Measurements from ENCODE around the gene PROCA1. TPM values are rescaled to one million over a fixed set of nuclear protein-coding genes. Genes with fewer than 3 reads are reported as not detected.
A peak's percentile ranks its signal among the peaks of the same experiment; 100 is the strongest.

Gene PROCA1
- total and polyA plus RNA-seq, 9 of the 15 experiments (the other 6 are each of a cell fraction or from before 2014, with no cell fraction given) = 0.78 to 16.2 (median 5.6) TPM

- TF ChIP-seq ZNF395 (CRISPR knock-in tag; IDR thresholded peaks at IDR 0.05) (no peak), MTF1 (CRISPR knock-in tag; IDR thresholded peaks at IDR 0.05; ENCODE audit: borderline replicate concordance) (no peak), ZNF217 (CRISPR knock-in tag; IDR thresholded peaks at IDR 0.05) (no peak), KHSRP (IDR thresholded peaks at IDR 0.05) (0 out of 2 replicates have a peak, but pooled peaks have one; percentile 42), KDM2B (CRISPR knock-in tag; IDR thresholded peaks at IDR 0.05) (no peak), ZC3H11A (IDR thresholded peaks at IDR 0.05; ENCODE audit: low read depth, low read length) (no peak), POLR2B (IDR thresholded peaks at IDR 0.05; ENCODE audit: low read depth, partially characterized antibody) (peak; percentile 53), ZNF551 (CRISPR knock-in tag; IDR thresholded peaks at IDR 0.05) (no peak), KLF16 (IDR thresholded peaks at IDR 0.05) (no peak), ATF6 (CRISPR knock-in tag; IDR thresholded peaks at IDR 0.05) (no peak; the same call in 1 of the 2 replicates), EZH2 (IDR thresholded peaks at IDR 0.05; ENCODE audit: borderline replicate concordance, low read depth, low read length) (no peak)
These were observed 8.7 kb upstream of the PROCA1 start (continued) for GRCh38 chr17:28720247-28720996.
